ENCODE measurements around the gene FBN1.
A peak's percentile ranks its signal among the peaks of the same experiment; 100 is the strongest.

The FBN1 gene

DNA sequence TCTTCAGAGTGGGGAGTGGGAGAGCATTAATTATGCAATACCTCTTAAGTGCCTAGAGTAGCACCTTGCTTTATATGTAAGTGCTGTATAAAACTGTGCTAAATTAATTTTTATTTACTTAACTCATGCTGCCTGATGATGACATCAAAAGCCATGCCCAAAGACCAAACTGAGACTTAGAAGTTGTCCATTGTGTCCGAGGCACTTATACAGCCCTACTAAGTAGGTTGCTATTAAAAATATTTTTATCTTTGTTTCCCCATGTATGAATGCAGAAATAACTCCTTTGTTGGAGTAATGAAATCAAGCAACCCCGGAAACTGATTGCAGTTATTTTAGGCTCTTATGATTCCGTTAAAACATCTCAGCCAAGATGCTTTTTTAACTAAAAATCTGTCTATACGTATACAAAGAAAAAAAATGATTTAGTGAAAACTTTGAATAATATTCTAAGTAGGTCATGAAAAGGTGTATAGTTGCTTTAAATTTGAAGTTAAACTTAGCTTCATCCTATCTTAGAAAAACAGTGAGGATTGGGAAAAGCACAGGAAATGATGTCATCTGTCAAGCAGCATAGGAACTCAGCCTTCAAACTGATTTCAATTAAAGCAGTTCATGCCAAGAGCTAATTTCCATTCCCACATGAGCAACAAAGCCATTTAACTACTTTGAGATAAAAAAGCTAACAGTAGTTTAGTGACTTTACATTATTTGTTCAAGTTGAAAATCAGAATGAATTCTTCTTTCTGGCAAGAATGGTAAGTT lies 43.0 kb downstream of the FBN1 start:
- CTCF ChIA-PET, result no interaction called here
- Histone ChIP-seq H3K36me3 (ENCODE audit: control insufficient read depth in 2 of 2, insufficient read depth in 1 of 2, low read length in 2 of 2) (peaks cover 0 to 5% of the 10 kb centered on the region in 2 experiments; a peak in 1 of 3 replicates), H3K4me1 (ENCODE audit: control insufficient read depth, insufficient read depth, low read length) (peaks cover 3% of the 10 kb centered on the region; the same call in 1 of the 2 replicates), H3K27ac (ENCODE audit: extremely low read depth, low read depth, low read length) (no peak overlapping the region), H3K4me3 (ENCODE audit: low read depth, low read length) (no peak overlapping the region), H3K9me3 (ENCODE audit: control insufficient read depth, insufficient read depth, low read depth, low read length) (no peaks in the 10 kb centered on the region)
- POLR2A ChIA-PET, result no interaction called here
- TF ChIP-seq ZNF433 (tag by site-specific recombination; IDR thresholded peaks at IDR 0.05; ENCODE audit: low read depth) (no peak), ZNF174 (tag by site-specific recombination; IDR thresholded peaks at IDR 0.05) (no peak), ZBTB44 (tag by site-specific recombination; IDR thresholded peaks at IDR 0.05) (no peak), KLF10 (tag by site-specific recombination; IDR thresholded peaks at IDR 0.05) (no peak), ZNF274 (IDR thresholded peaks at IDR 0.05; ENCODE audit: low read length) (no peak), ZNF274 (tag by site-specific recombination; IDR thresholded peaks at IDR 0.05; ENCODE audit: borderline replicate concordance) (no peak), ZNF121 (tag by site-specific recombination; IDR thresholded peaks at IDR 0.05) (no peak), TRIM28 (IDR thresholded peaks at IDR 0.05; ENCODE audit: borderline replicate concordance, low read length) (no peak), HOXD13 (CRISPR knock-in tag; IDR thresholded peaks at IDR 0.05; ENCODE audit: borderline replicate concordance) (no peak), ZNF175 (tag by site-specific recombination; IDR thresholded peaks at IDR 0.05) (no peak), ZNF747 (tag by site-specific recombination; IDR thresholded peaks at IDR 0.05) (no peak), ZNF157 (tag by site-specific recombination; IDR thresholded peaks at IDR 0.05) (no peak), ZNF571 (tag by site-specific recombination; IDR thresholded peaks at IDR 0.05) (no peak), ZNF19 (tag by site-specific recombination; IDR thresholded peaks at IDR 0.05; ENCODE audit: low read depth) (no peak), ZNF132 (tag by site-specific recombination; IDR thresholded peaks at IDR 0.05; ENCODE audit: borderline replicate concordance) (no peak), ZBTB1 (tag by site-specific recombination; IDR thresholded peaks at IDR 0.05) (no peak), ZEB2 (tag by site-specific recombination; IDR thresholded peaks at IDR 0.05) (no peak), REPIN1 (tag by site-specific recombination; IDR thresholded peaks at IDR 0.05; ENCODE audit: low read depth) (no peak), ZNF488 (tag by site-specific recombination; IDR thresholded peaks at IDR 0.05) (no peak), SP3 (tag by site-specific recombination; IDR thresholded peaks at IDR 0.05) (no peak), ZNF626 (tag by site-specific recombination; IDR thresholded peaks at IDR 0.05) (no peak), SP7 (tag by site-specific recombination; IDR thresholded peaks at IDR 0.05) (no peak), ZNF529 (tag by site-specific recombination; IDR thresholded peaks at IDR 0.05; ENCODE audit: insufficient replicate concordance) (no peak), ZNF677 (tag by site-specific recombination; IDR thresholded peaks at IDR 0.05) (no peak)
- TF ChIP-seq, protein P1, sequence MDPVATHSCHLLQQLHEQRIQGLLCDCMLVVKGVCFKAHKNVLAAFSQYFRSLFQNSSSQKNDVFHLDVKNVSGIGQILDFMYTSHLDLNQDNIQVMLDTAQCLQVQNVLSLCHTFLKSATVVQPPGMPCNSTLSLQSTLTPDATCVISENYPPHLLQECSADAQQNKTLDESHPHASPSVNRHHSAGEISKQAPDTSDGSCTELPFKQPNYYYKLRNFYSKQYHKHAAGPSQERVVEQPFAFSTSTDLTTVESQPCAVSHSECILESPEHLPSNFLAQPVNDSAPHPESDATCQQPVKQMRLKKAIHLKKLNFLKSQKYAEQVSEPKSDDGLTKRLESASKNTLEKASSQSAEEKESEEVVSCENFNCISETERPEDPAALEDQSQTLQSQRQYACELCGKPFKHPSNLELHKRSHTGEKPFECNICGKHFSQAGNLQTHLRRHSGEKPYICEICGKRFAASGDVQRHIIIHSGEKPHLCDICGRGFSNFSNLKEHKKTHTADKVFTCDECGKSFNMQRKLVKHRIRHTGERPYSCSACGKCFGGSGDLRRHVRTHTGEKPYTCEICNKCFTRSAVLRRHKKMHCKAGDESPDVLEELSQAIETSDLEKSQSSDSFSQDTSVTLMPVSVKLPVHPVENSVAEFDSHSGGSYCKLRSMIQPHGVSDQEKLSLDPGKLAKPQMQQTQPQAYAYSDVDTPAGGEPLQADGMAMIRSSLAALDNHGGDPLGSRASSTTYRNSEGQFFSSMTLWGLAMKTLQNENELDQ (tag by site-specific recombination; IDR thresholded peaks at IDR 0.05; ENCODE audit: low read depth), result no peak
- TF ChIP-seq, protein P2, sequence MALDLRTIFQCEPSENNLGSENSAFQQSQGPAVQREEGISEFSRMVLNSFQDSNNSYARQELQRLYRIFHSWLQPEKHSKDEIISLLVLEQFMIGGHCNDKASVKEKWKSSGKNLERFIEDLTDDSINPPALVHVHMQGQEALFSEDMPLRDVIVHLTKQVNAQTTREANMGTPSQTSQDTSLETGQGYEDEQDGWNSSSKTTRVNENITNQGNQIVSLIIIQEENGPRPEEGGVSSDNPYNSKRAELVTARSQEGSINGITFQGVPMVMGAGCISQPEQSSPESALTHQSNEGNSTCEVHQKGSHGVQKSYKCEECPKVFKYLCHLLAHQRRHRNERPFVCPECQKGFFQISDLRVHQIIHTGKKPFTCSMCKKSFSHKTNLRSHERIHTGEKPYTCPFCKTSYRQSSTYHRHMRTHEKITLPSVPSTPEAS (tag by site-specific recombination; IDR thresholded peaks at IDR 0.05), result no peak
- TF ChIP-seq, protein P3, sequence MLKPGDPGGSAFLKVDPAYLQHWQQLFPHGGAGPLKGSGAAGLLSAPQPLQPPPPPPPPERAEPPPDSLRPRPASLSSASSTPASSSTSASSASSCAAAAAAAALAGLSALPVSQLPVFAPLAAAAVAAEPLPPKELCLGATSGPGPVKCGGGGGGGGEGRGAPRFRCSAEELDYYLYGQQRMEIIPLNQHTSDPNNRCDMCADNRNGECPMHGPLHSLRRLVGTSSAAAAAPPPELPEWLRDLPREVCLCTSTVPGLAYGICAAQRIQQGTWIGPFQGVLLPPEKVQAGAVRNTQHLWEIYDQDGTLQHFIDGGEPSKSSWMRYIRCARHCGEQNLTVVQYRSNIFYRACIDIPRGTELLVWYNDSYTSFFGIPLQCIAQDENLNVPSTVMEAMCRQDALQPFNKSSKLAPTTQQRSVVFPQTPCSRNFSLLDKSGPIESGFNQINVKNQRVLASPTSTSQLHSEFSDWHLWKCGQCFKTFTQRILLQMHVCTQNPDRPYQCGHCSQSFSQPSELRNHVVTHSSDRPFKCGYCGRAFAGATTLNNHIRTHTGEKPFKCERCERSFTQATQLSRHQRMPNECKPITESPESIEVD (tag by site-specific recombination; IDR thresholded peaks at IDR 0.05), result peak; percentile 75
- TF ChIP-seq, protein P4, sequence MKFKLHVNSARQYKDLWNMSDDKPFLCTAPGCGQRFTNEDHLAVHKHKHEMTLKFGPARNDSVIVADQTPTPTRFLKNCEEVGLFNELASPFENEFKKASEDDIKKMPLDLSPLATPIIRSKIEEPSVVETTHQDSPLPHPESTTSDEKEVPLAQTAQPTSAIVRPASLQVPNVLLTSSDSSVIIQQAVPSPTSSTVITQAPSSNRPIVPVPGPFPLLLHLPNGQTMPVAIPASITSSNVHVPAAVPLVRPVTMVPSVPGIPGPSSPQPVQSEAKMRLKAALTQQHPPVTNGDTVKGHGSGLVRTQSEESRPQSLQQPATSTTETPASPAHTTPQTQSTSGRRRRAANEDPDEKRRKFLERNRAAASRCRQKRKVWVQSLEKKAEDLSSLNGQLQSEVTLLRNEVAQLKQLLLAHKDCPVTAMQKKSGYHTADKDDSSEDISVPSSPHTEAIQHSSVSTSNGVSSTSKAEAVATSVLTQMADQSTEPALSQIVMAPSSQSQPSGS (tag by site-specific recombination; IDR thresholded peaks at IDR 0.05; ENCODE audit: low read depth), result peak; percentile 82

All from HEK293 (cell line).